Non-pigmented ciliary epithelial cell (primary cell): ENCODE data around the gene PLCXD3.
"Not testable (repeated sequence)": the region's sequence is repeated elsewhere in the genome, so short reads cannot be mapped to it uniquely, and the experiment has no call there.

Source experiments
- DNase-seq: peaks from one replicate; pipeline ENCODE4 v3.0.0-alpha.2; 2010; ENCODE audit warnings: low read depth

The PLCXD3 gene

DNA sequence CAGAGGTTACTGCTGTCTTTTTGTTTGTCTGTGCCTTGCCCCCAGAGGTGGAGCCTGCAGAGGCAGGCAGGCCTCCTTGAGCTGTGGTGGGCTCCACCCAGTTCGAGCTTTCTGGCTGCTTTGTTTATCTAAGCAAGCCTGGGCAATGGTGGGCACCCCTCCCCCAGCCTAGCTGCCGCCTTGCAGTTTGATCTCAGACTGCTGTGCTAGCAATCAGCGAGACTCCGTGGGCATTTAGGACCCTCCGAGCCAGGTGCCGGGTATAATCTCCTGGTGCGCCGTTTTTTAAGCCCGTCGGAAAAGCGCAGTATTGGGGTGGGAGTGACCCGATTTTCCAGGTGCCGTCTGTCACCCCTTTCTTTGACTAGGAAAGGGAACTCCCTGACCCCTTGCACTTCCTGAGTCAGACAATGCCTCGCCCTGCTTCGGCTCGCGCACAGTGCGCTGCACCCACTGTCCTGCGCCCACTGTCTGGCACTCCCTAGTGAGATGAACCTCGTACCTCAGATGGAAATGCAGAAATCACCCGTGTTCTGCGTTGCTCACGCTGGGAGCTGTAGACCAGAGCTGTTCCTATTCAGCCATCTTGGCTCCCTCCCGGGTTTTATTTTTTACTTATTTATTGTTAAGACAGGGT, 16.8 kb downstream of the PLCXD3 start:
- DNase-seq, result not testable (repeated sequence)

GRCh38 chr5:41485533-41485932, 24.9 kb downstream of the PLCXD3 start:
- no peak for DNase-seq

DNA sequence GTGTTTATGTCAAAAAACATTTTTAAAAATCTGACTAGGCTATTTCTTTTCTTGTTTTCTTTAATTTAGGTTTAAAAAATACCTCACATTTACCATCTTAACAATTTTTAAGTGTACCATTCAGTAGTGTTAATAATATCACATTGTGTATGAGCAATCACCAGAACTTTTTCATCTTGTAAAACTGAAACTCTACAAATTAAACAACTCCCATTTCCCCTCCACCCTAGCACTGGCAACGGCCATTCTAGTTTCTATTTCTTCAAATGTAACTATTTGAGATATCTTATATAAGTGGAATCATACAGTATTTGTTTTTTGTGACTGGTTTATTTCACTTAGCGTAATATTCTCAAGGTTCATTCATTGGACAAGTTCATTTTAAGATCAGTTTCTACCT, 27.7 kb downstream of the PLCXD3 start:
- DNase-seq, result no peak

- DNase-seq, result no peak
These were observed 28.2 kb downstream of the PLCXD3 start for GRCh38 chr5:41482173-41482572.

- not testable (repeated sequence) for DNase-seq
These were observed 38.7 kb downstream of the PLCXD3 start for GRCh38 chr5:41471571-41472208.

GRCh38 chr5:41465493-41466171, 44.8 kb downstream of the PLCXD3 start:
- DNase-seq, result no peak

- no peak for DNase-seq
These were observed 50.8 kb downstream of the PLCXD3 start for GRCh38 chr5:41459557-41459956.

- no peak for DNase-seq
These were observed 53.3 kb downstream of the PLCXD3 start for GRCh38 chr5:41457094-41457493.

GRCh38 chr5:41452506-41452905, 57.9 kb downstream of the PLCXD3 start:
- DNase-seq, result no peak

GRCh38 chr5:41447650-41448510, 62.5 kb downstream of the PLCXD3 start:
- no peak for DNase-seq

- no peak for DNase-seq
These were observed 64.4 kb downstream of the PLCXD3 start for GRCh38 chr5:41445937-41446563.

GRCh38 chr5:41435276-41435675, 75.1 kb downstream of the PLCXD3 start:
- no peak for DNase-seq

GRCh38 chr5:41433552-41434181, 76.7 kb downstream of the PLCXD3 start:
- DNase-seq, result no peak

GRCh38 chr5:41432481-41433253, 77.7 kb downstream of the PLCXD3 start:
- DNase-seq, result no peak

DNA sequence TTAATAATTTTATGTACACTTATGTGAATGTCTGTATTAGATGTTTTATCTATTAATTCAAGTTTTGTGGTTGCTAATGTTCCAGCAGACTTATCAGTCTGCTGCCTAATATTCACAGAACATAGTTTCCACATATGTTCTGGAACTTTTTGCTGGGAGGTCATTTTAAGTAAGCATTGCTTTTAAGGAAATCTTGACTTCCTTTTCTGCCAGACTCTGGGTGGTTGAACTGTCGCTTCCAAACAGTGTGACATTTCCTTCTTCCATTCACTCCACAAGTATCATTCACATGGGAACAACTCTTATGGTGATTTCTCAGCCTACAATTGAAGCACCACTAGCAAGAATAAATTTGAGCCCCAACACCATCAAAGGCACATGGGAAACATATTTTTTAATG, 82.9 kb downstream of the PLCXD3 start:
- DNase-seq, result no peak

DNA sequence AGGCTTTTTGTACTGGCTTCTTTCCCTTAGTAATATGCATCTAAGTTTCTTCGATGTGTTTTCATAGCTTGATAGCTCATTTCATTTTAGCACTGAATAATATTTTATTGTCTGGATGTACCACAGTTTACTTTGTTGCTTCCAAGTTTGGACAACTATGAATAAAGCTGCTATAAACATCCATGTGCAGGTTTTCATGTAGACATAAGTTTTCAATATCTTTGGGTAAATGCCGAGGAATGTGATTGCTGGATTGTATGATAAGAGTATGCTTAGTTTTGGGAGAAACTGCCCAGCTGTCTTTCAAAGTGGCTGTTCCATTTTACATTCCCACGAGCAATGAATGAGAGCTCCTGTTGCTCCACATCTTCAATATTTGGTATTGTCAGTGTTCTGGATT, 84.7 kb downstream of the PLCXD3 start:
- no peak for DNase-seq

DNA sequence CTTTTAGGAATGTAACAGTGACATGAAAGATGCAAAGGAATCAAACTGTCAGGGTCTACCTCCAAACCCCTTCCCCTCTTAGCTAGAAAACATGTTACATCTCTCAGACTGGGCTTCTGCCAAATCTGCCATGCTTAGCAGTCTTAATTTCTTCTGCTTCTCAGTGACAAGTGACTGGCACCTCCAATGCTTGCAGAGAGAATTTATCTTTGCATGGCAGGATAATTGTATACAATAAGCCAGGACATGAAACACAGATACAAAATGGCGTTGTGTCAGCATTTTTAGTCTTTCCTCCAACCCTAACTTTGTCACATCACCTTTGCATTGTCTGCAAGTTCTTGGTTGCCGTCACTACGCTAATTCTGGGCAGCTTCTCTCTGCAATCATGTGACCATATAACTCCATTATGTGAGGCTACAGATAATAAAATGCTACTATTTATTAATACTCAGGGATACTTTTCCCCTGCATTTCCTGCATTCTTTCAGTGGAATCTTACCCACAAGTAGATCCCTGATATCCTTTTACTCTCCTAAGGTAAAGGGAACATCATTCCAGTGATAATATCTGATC, 89.8 kb downstream of the PLCXD3 start:
- no peak for DNase-seq

DNA sequence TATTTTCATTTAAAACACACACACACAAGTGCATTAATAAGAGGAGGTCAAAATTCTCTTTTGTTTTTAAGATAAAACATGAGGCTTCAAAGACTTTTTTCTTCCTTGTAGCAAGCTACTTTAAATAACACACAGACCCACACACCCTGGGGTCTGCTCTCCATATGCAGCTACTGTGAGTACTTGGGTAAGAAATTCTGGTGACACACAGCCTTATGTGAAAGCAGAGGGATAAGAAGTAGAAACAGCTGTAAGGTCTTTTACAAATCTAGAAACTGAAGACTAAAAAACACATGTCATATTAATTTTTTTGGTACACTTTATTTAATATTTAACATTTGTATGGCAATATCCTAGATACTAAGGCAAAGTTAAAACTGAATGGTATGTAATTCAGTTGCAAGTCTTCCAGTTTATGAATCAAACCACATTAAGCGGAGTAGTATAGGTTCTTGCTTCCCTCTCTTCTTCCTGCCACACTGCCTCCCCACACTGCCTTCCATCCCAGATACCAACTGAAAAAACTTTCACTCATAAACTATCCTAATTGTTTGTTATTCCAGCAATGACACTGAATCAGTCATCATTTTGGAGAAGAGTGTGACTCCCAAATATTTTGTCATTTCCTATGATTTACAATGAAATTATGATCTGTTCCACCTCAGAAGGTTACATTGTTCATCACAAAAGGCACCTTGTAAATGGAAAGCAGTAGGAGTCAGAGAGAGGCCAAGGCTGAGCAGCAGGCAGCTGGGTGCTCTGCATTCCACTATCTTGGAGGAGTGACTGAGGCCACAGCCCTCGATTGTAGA, 92.0 kb downstream of the PLCXD3 start:
- DNase-seq, result peak; percentile 27

DNA sequence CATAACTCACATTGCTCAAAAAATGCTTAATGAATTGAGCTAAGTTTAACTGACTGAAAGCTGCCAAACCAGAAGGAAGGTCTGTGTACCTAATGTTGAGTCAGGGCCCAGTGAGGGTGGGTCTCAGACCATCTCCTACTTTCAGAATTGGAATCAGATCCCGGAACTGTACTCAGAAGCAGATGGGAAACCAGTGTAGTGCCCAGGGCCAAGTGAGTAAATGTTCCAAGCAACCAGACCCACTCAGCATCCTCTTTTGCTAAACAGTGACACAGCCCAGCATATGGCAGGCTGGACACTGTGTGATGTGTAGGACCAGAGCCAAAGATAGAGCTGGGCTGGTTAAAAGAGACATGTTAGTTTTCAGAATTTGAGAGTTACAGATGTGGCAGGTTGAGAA, 94.1 kb downstream of the PLCXD3 start:
- no peak for DNase-seq

GRCh38 chr5:41415242-41415641, 95.2 kb downstream of the PLCXD3 start:
- DNase-seq, result no peak
